Ascending aorta (tissue), 2 donors: ENCODE results near the gene CCDC85C. TPM values are rescaled to one million over a fixed set of nuclear protein-coding genes. Genes with fewer than 3 reads are reported as not detected.

Experiments
- DNase-seq, 2 donors: peaks; one replicate each; pipeline ENCODE4 v3.0.0-alpha.2; 2019; ENCODE audit warnings: low spot score in 2 of 2
- H3K27ac ChIP-seq, 2 donors: fragments of 200-600 bp; sonication (generic); one replicate each; pipeline ENCODE4 v1.5.1; 2016 to 2017; ENCODE audit warnings: mild to moderate bottlenecking in 1 of 2
- H3K27me3 ChIP-seq: fragments of 200-600 bp; sonication (generic); one replicate; pipeline ENCODE4 v1.5.1; 2017
- H3K36me3 ChIP-seq, 2 donors: fragments of 200-600 bp; sonication (generic); one replicate each; pipeline ENCODE4 v1.5.1; 2016
- H3K4me1 ChIP-seq, 2 donors: fragments of 200-600 bp; sonication (generic); one replicate each; pipeline ENCODE4 v1.5.1; 2016 to 2017; ENCODE audit warnings: mild to moderate bottlenecking in 1 of 2
- H3K4me3 ChIP-seq, 2 donors: fragments of 200-600 bp; sonication (generic); one replicate each; pipeline ENCODE4 v1.5.1; 2016 to 2017; ENCODE audit warnings: mild to moderate bottlenecking in 1 of 2
- H3K9me3 ChIP-seq, 2 donors: fragments of 200-600 bp; sonication (generic); one replicate each; pipeline ENCODE4 v1.5.1; 2016
- CTCF ChIP-seq, 3 experiments: fragments of 200-600 bp in 2 of 3; fragments of 450-650 bp in 1 of 3; sonication (generic) in 2 of 3; IDR thresholded peaks; one replicate each; pipeline ENCODE4 v1.5.1; 2016 to 2019; ENCODE audit warnings: antibody characterized with exemption in 3 of 3, mild to moderate bottlenecking in 1 of 3, moderate library complexity in 1 of 3
- intact Hi-C: fragments of 100-400 bp; cut with DNase I; formaldehyde crosslinking; loops from one replicate; pipeline ENCODE4 v1.15.1; 2023
- total RNA-seq: library from RNA; depleted of rRNA; stranded (reverse); fragments of >200 nt; gene quantifications from one replicate; pipeline ENCODE4 v1.1.0, GENCODE V29; 2016

Gene CCDC85C
- total RNA-seq, 1 donor from 2014 or later: 0.64 TPM

- Histone ChIP-seq H3K27me3 (no peaks in the 10 kb centered on the region), H3K36me3 (no peaks in the 10 kb centered on the region), H3K27ac (no peak overlapping the region), H3K9me3 (no peaks in the 10 kb centered on the region), H3K4me1 (no peaks in the 10 kb centered on the region), H3K4me3 (no peak overlapping the region)
- DNase-seq: no peak
- intact Hi-C loops: no loop called here
- TF ChIP-seq CTCF (IDR thresholded peaks at IDR 0.05): no peak
These were observed 80.3 kb downstream of the CCDC85C start for GRCh38 chr14:99523704-99524055.

GRCh38 chr14:99522934-99523703 is 80.9 kb downstream of the CCDC85C start:
- no peak for DNase-seq
- Histone ChIP-seq H3K36me3 (no peaks in the 10 kb centered on the region), H3K27ac (no peak overlapping the region), H3K9me3 (no peaks in the 10 kb centered on the region), H3K4me3 (no peak overlapping the region), H3K4me1 (no peaks in the 10 kb centered on the region), H3K27me3 (no peaks in the 10 kb centered on the region)
- TF ChIP-seq CTCF (IDR thresholded peaks at IDR 0.05): no peak
- intact Hi-C loops: no loop called here

- no peak for TF ChIP-seq CTCF (IDR thresholded peaks at IDR 0.05)
- Histone ChIP-seq H3K9me3 (no peaks in the 10 kb centered on the region), H3K4me1 (no peaks in the 10 kb centered on the region), H3K36me3 (no peaks in the 10 kb centered on the region), H3K27ac (no peak overlapping the region), H3K27me3 (no peaks in the 10 kb centered on the region), H3K4me3 (no peak overlapping the region)
- no peak for DNase-seq
- intact Hi-C loops: no loop called here
These were observed 81.5 kb downstream of the CCDC85C start for GRCh38 chr14:99522457-99522891.

GRCh38 chr14:99522025-99522401 is 82.0 kb downstream of the CCDC85C start:
- Histone ChIP-seq H3K4me1 (no peaks in the 10 kb centered on the region), H3K36me3 (no peaks in the 10 kb centered on the region), H3K4me3 (no peak overlapping the region), H3K9me3 (no peaks in the 10 kb centered on the region), H3K27ac (no peak overlapping the region), H3K27me3 (no peaks in the 10 kb centered on the region)
- DNase-seq: no peak
- no peak for TF ChIP-seq CTCF (IDR thresholded peaks at IDR 0.05)
- intact Hi-C loops: no loop called here

GRCh38 chr14:99521176-99522024 is 82.6 kb downstream of the CCDC85C start:
- no peaks in the 10 kb centered on the region for H3K4me1 ChIP-seq
- intact Hi-C loops: no loop called here
- no peak for DNase-seq
- H3K9me3 ChIP-seq: no peaks in the 10 kb centered on the region
- H3K27ac ChIP-seq: no peak overlapping the region
- H3K4me3 ChIP-seq: no peak overlapping the region
- no peak for TF ChIP-seq CTCF (IDR thresholded peaks at IDR 0.05)
- H3K36me3 ChIP-seq: no peaks in the 10 kb centered on the region
- H3K27me3 ChIP-seq: no peaks in the 10 kb centered on the region
